SJSA1 (cell line): Measurements from ENCODE around the gene AGMO. TPM values are rescaled to one million over a fixed set of nuclear protein-coding genes. Genes with fewer than 3 reads are reported as not detected.

Experiments used
- DNase-seq, 2 experiments: peaks; one replicate each; pipeline ENCODE4 v3.0.0-alpha.2; 2015 to 2020; ENCODE audit warnings: low spot score in 2 of 2, low read depth in 1 of 2
- H3K27ac ChIP-seq: fragments of 250-450 bp; sonication (Bioruptor Pico); 2 replicates; pipeline ENCODE4 v1.5.1; 2020; ENCODE audit warnings: mild to moderate bottlenecking, moderate library complexity
- H3K27me3 ChIP-seq: fragments of 250-450 bp; sonication (Bioruptor Pico); replicated peaks from 2 replicates; pipeline ENCODE4 v1.5.1; 2020; ENCODE audit warnings: mild to moderate bottlenecking, moderate library complexity
- H3K36me3 ChIP-seq: fragments of 250-450 bp; sonication (Bioruptor Pico); 2 replicates; pipeline ENCODE4 v1.5.1; 2020; ENCODE audit warnings: mild to moderate bottlenecking
- H3K4me1 ChIP-seq: fragments of 250-450 bp; sonication (Bioruptor Pico); replicated peaks from 2 replicates; pipeline ENCODE4 v1.6.1; 2021; ENCODE audit warnings: mild to moderate bottlenecking
- H3K4me3 ChIP-seq: fragments of 250-450 bp; sonication (Bioruptor Pico); 2 replicates; pipeline ENCODE4 v1.5.1; 2020; ENCODE audit warnings: mild to moderate bottlenecking
- H3K9me3 ChIP-seq: fragments of 250-450 bp; sonication (Bioruptor Pico); replicated peaks from 2 replicates; pipeline ENCODE4 v1.5.1; 2020; ENCODE audit warnings: mild to moderate bottlenecking
- total RNA-seq: library from RNA; depleted of rRNA; stranded (reverse); fragments of >200 nt; shearing (Covaris generic); gene quantifications from 2 replicates; pipeline ENCODE4 v1.2.3, GENCODE V29; 2014

AGMO gene
- total RNA-seq, 1 experiment from 2014 or later = not detected

GRCh38 chr7:15257689-15258088, 304.1 kb downstream of the AGMO start:
- Histone ChIP-seq H3K27ac (no peak overlapping the region), H3K4me3 (no peak overlapping the region), H3K4me1 (no peaks in the 10 kb centered on the region), H3K9me3 (no peaks in the 10 kb centered on the region), H3K27me3 (no peaks in the 10 kb centered on the region), H3K36me3 (no peaks in the 10 kb centered on the region)
- no peak for DNase-seq

- no peaks in the 10 kb centered on the region for H3K27me3 ChIP-seq
Measured at GRCh38 chr7:15252181-15252580, 309.6 kb downstream of the AGMO start.

DNA sequence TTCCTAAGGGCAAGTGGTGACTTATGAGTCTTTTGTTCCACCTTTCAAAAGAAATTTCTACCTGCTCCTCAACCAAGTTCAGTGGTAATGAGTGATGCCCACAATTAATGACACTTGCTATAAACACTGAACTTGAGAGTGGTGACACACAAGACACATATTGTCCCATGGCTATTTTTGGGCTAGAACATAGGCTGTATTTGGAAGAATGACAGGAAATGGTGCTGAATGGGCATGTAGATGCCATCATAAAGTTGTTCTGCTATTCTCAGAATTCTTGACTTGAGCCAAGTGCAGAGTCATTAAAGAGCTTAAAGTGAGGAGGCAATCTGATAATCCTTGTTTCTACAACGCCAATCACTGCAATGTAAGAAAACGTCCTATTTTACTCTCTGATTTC, 313.3 kb downstream of the AGMO start:
- Histone ChIP-seq H3K27ac (no peak overlapping the region), H3K4me3 (no peak overlapping the region), H3K27me3 (no peaks in the 10 kb centered on the region), H3K9me3 (no peaks in the 10 kb centered on the region), H3K4me1 (no peaks in the 10 kb centered on the region), H3K36me3 (no peaks in the 10 kb centered on the region)
- no peak for DNase-seq

More at GRCh38 chr7:15252181-15252580, 309.6 kb downstream of the AGMO start:
- Histone ChIP-seq H3K4me1 (no peaks in the 10 kb centered on the region), H3K36me3 (no peaks in the 10 kb centered on the region), H3K4me3 (no peak overlapping the region), H3K27ac (no peak overlapping the region), H3K9me3 (no peaks in the 10 kb centered on the region)
- no peak for DNase-seq

GRCh38 chr7:15245831-15246230, 316.0 kb downstream of the AGMO start:
- Histone ChIP-seq H3K9me3 (no peaks in the 10 kb centered on the region), H3K27me3 (no peaks in the 10 kb centered on the region), H3K36me3 (no peaks in the 10 kb centered on the region), H3K4me3 (no peak overlapping the region), H3K27ac (no peak overlapping the region), H3K4me1 (no peaks in the 10 kb centered on the region)
- DNase-seq = no peak

DNA sequence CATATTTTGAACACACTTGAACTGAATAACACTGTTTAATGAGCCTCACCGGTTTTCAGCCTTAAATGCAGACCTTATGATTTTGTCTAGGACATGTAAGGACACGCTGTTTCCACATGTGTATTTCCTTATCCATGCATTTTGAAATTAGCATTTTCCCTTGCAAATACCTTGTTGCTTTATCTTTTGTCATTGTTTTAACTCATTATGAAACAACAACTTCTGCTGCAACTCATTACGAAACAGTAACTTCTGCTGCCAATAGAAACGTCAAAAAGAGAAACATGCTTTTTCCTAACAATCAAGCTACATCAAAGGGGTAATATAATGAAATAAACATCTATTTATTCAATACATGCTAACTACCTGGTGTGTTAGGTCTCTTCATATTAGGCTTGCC, 322.0 kb downstream of the AGMO start:
- no peaks in the 10 kb centered on the region for H3K36me3 ChIP-seq
- no peaks in the 10 kb centered on the region for H3K27me3 ChIP-seq
- no peaks in the 10 kb centered on the region for H3K9me3 ChIP-seq
- no peak overlapping the region for H3K27ac ChIP-seq
- no peak overlapping the region for H3K4me3 ChIP-seq
- DNase-seq = no peak
- no peaks in the 10 kb centered on the region for H3K4me1 ChIP-seq

DNA sequence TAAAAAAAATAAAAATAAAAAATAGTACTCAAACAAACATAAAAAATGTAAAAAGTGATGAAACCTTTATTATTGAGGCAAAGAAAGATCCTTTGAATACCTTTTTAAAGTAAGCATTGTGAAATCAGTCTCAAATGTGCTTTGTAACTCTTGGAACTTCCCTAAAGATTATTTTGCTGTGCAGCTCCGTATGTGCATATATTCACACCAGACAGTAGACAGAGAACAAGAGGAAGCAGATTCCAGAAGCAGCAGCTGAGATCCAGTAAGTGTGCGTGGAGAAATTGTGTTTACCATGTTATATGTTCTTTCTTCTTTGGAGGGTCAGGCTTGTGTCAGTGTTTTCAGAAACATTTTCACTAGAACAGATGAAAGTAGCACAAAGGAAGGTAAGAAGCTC, 324.9 kb downstream of the AGMO start:
- DNase-seq = no peak
- Histone ChIP-seq H3K27me3 (no peaks in the 10 kb centered on the region), H3K9me3 (no peaks in the 10 kb centered on the region; the same call in 1 of the 2 replicates), H3K27ac (no peak overlapping the region), H3K4me1 (no peaks in the 10 kb centered on the region), H3K4me3 (no peak overlapping the region), H3K36me3 (no peaks in the 10 kb centered on the region)

DNA sequence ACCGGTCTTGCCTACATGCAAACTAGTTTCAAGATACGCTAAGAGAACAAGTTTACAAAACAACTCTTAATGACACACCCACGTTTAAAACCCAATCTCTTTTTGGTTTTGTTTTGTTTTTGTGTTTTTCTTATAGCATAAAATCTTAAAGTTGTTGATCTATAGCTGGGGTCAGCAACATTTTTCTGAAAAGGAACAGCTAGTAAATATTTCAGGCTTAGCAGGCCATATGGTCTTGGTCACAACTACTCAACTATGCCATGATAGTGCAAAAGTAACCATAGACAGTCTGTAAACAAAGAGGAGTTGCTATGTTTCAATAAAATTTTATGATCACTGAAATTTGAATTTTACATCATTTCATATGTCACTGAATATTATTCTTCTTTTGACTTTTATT, 327.4 kb downstream of the AGMO start:
- H3K4me1 ChIP-seq = no peaks in the 10 kb centered on the region
- H3K27me3 ChIP-seq = no peaks in the 10 kb centered on the region
- no peak overlapping the region for H3K4me3 ChIP-seq
- no peak overlapping the region for H3K27ac ChIP-seq
- no peaks in the 10 kb centered on the region; the same call in 1 of the 2 replicates for H3K9me3 ChIP-seq
- H3K36me3 ChIP-seq = no peaks in the 10 kb centered on the region
- no peak for DNase-seq

- Histone ChIP-seq H3K4me1 (no peaks in the 10 kb centered on the region), H3K27me3 (no peaks in the 10 kb centered on the region), H3K9me3 (no peaks in the 10 kb centered on the region; the same call in 1 of the 2 replicates), H3K27ac (no peak overlapping the region), H3K36me3 (no peaks in the 10 kb centered on the region), H3K4me3 (no peak overlapping the region)
- DNase-seq = no peak
Measured at GRCh38 chr7:15228831-15229230, 333.0 kb downstream of the AGMO start.

- Histone ChIP-seq H3K4me1 (no peaks in the 10 kb centered on the region), H3K36me3 (no peaks in the 10 kb centered on the region), H3K9me3 (no peaks in the 10 kb centered on the region), H3K4me3 (no peak overlapping the region), H3K27ac (no peak overlapping the region), H3K27me3 (no peaks in the 10 kb centered on the region)
- DNase-seq = no peak
Measured at GRCh38 chr7:15225981-15226380, 335.8 kb downstream of the AGMO start.

DNA sequence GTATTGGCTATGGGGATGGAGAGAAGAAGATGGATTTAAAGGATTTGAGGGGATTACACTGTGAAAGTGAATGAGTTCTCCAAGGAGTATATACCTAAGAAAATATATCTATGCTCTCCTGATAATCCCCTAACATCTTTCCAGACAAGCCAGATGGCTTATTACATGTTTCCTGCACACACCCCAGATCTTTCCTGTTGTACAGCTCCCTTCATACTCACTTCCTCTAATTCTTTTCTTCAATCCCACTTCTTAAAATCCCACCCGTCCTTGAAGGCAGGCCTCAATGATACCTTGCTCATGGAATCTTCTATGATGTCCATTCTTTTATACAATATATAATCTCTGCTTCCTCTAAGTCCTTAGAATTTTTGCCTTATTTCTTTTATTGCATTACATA, 342.1 kb downstream of the AGMO start:
- Histone ChIP-seq H3K27ac (no peak overlapping the region), H3K27me3 (no peaks in the 10 kb centered on the region), H3K4me1 (no peaks in the 10 kb centered on the region), H3K36me3 (no peaks in the 10 kb centered on the region), H3K9me3 (no peaks in the 10 kb centered on the region), H3K4me3 (no peak overlapping the region)
- no peak for DNase-seq

GRCh38 chr7:15218261-15218660, 343.6 kb downstream of the AGMO start:
- Histone ChIP-seq H3K27ac (no peak overlapping the region), H3K4me3 (no peak overlapping the region), H3K36me3 (no peaks in the 10 kb centered on the region)

GRCh38 chr7:15215616-15216015, 346.2 kb downstream of the AGMO start:
- H3K9me3 ChIP-seq = no peaks in the 10 kb centered on the region
- no peak overlapping the region for H3K4me3 ChIP-seq
- no peaks in the 10 kb centered on the region for H3K36me3 ChIP-seq
- H3K27me3 ChIP-seq = no peaks in the 10 kb centered on the region
- H3K27ac ChIP-seq = no peak overlapping the region
- DNase-seq = no peak
- H3K4me1 ChIP-seq = no peaks in the 10 kb centered on the region

More at GRCh38 chr7:15218261-15218660, 343.6 kb downstream of the AGMO start:
- Histone ChIP-seq H3K27me3 (no peaks in the 10 kb centered on the region), H3K9me3 (no peaks in the 10 kb centered on the region), H3K4me1 (no peaks in the 10 kb centered on the region)
- DNase-seq = no peak

DNA sequence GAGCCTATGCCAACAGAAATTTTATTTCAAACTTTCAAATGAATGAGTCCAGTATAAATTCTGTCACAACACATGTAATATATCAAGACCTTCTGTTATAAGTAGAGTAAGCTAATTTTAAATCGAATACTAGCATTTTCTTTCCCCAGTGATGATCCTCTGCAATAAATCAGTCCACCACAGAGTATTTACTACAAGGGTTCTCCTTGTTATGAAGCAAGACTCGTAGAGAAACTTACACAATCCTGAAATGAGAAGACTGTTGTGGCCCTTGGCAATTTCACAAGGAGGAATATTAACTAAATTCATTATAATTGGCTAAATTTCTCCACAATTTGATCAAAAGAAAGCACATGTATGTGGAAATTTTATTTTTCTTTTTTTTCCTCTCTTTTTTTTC, 346.8 kb downstream of the AGMO start:
- Histone ChIP-seq H3K4me3 (no peak overlapping the region), H3K27me3 (no peaks in the 10 kb centered on the region), H3K4me1 (no peaks in the 10 kb centered on the region), H3K36me3 (no peaks in the 10 kb centered on the region), H3K27ac (no peak overlapping the region), H3K9me3 (no peaks in the 10 kb centered on the region)
- DNase-seq = no peak

- no peaks in the 10 kb centered on the region for H3K27me3 ChIP-seq
- no peaks in the 10 kb centered on the region for H3K4me1 ChIP-seq
- H3K36me3 ChIP-seq = no peaks in the 10 kb centered on the region
- no peaks in the 10 kb centered on the region for H3K9me3 ChIP-seq
- no peak overlapping the region for H3K27ac ChIP-seq
- DNase-seq = no peak
- H3K4me3 ChIP-seq = no peak overlapping the region
Measured at GRCh38 chr7:15213093-15213492, 348.7 kb downstream of the AGMO start.

DNA sequence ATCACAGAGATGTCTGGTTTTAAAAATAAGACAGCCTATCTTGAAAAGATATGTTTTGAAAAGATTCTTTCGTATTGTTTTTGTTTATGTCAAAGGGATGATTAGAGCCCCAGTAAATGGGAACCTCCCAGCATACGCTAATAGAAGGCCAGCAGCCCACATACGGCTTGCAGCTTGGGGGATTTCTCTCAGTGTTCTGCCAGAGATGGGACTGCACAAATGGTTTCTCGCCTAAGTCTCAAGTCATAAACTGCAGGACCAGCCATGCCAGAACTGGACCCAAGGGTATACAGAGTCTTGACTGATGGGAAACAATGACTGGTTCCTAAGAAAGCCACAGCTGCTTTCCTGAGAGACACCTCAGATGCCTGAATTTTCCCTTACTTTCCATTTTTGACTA, 352.4 kb downstream of the AGMO start:
- Histone ChIP-seq H3K27me3 (no peaks in the 10 kb centered on the region), H3K4me1 (no peaks in the 10 kb centered on the region), H3K27ac (no peak overlapping the region), H3K36me3 (no peaks in the 10 kb centered on the region), H3K4me3 (no peak overlapping the region), H3K9me3 (no peaks in the 10 kb centered on the region)
- no peak for DNase-seq
